SK-N-SH treated with all-trans-retinoic acid at 6 μM for 48 hours (cell line): ENCODE data around the gene PIK3AP1.

Source experiments
- ATAC-seq: fragments of 200-7000 bp; cut with Tn5 transposase; 3 replicates; pipeline ENCODE4 v1.9.1; 2020; ENCODE audit warnings: mild to moderate bottlenecking, moderate library complexity
- ARNTL ChIP-seq: fragments of 450-650 bp; formaldehyde crosslinking; IDR thresholded peaks from 2 replicates; pipeline ENCODE4 v1.5.0; 2020; ENCODE audit warnings: low read depth, mild to moderate bottlenecking, moderate library complexity, borderline replicate concordance
- BACH2 ChIP-seq: fragments of 250-450 bp; sonication (Bioruptor Pico); IDR thresholded peaks from 2 replicates; pipeline ENCODE4 v1.9.0; 2021; ENCODE audit warnings: mild to moderate bottlenecking, borderline replicate concordance
- CSDC2 ChIP-seq: fragments of 250-450 bp; sonication (Bioruptor Pico); IDR thresholded peaks from 2 replicates; pipeline ENCODE4 v1.5.0; 2020; ENCODE audit warnings: mild to moderate bottlenecking, moderate library complexity
- ESRRG ChIP-seq: fragments of 250-450 bp; sonication (Bioruptor Pico); IDR thresholded peaks from 2 replicates; pipeline ENCODE4 v1.6.1; 2021; ENCODE audit warnings: mild to moderate bottlenecking
- GLIS3 ChIP-seq: fragments of 250-450 bp; sonication (Bioruptor Pico); IDR thresholded peaks from 2 replicates; pipeline ENCODE4 v1.5.0; 2020; ENCODE audit warnings: mild to moderate bottlenecking, moderate library complexity
- ISL1 ChIP-seq: fragments of 250-450 bp; sonication (Bioruptor Pico); IDR thresholded peaks from 2 replicates; pipeline ENCODE4 v2.1.2; 2022; ENCODE audit warnings: mild to moderate bottlenecking, moderate library complexity
- OSR1 ChIP-seq: fragments of 250-450 bp; sonication (Bioruptor Pico); IDR thresholded peaks from 2 replicates; pipeline ENCODE4 v1.8.0; 2022; ENCODE audit warnings: moderate library complexity, mild to moderate bottlenecking, inconsistent platforms
- POU6F1 ChIP-seq: fragments of 250-450 bp; sonication (Bioruptor Pico); IDR thresholded peaks from 2 replicates; pipeline ENCODE4 v1.8.0; 2021; ENCODE audit warnings: low read depth, mild to moderate bottlenecking, moderate library complexity, borderline replicate concordance
- PPARA ChIP-seq: fragments of 250-450 bp; sonication (Bioruptor Pico); IDR thresholded peaks from 2 replicates; pipeline ENCODE4 v1.5.0; 2020; ENCODE audit warnings: mild to moderate bottlenecking, borderline replicate concordance
- RARB ChIP-seq: fragments of 250-450 bp; sonication (Bioruptor Pico); IDR thresholded peaks from 2 replicates; pipeline ENCODE4 v1.8.0; 2021; ENCODE audit warnings: mild to moderate bottlenecking, moderate library complexity
- SNAI2 ChIP-seq: fragments of 250-450 bp; sonication (Bioruptor Pico); IDR thresholded peaks from 2 replicates; pipeline ENCODE4 v1.5.0; 2020; ENCODE audit warnings: mild to moderate bottlenecking, moderate library complexity
- TCF4 ChIP-seq: fragments of 250-450 bp; sonication (Bioruptor Pico); IDR thresholded peaks from 2 replicates; pipeline ENCODE4 v1.8.0; 2021; ENCODE audit warnings: mild to moderate bottlenecking, moderate library complexity, borderline replicate concordance
- TSHZ2 ChIP-seq: fragments of 250-450 bp; sonication (Bioruptor Pico); IDR thresholded peaks from 2 replicates; pipeline ENCODE4 v1.5.0; 2020; ENCODE audit warnings: mild to moderate bottlenecking, moderate library complexity
- ZC3H10 ChIP-seq: fragments of 250-450 bp; sonication (Bioruptor Pico); IDR thresholded peaks from 2 replicates; pipeline ENCODE4 v1.5.1; 2021; ENCODE audit warnings: mild to moderate bottlenecking, moderate library complexity
- ZFP3 ChIP-seq: fragments of 250-450 bp; sonication (Bioruptor Pico); IDR thresholded peaks from 2 replicates; pipeline ENCODE4 v1.5.0; 2020; ENCODE audit warnings: mild to moderate bottlenecking, moderate library complexity
- ZFP30 ChIP-seq: fragments of 450-650 bp; formaldehyde crosslinking; IDR thresholded peaks from 2 replicates; pipeline ENCODE4 v1.5.0; 2022; ENCODE audit warnings: mild to moderate bottlenecking, moderate library complexity
- ZNF565 ChIP-seq: fragments of 450-650 bp; formaldehyde crosslinking; conservative IDR thresholded peaks from 2 replicates; pipeline ENCODE4 v1.5.0; 2020; ENCODE audit warnings: low read depth, mild to moderate bottlenecking, moderate library complexity
- ZNF70 ChIP-seq: fragments of 450-650 bp; formaldehyde crosslinking; IDR thresholded peaks from 2 replicates; pipeline ENCODE4 v1.5.0; 2020; ENCODE audit warnings: mild to moderate bottlenecking, moderate library complexity
- TF ChIP-seq, protein P1 (sequence below): fragments of 250-450 bp; sonication (Bioruptor Pico); IDR thresholded peaks from 2 replicates; pipeline ENCODE4 v1.8.0; 2020; ENCODE audit warnings: mild to moderate bottlenecking, moderate library complexity, borderline replicate concordance
- TF ChIP-seq, protein P2 (sequence below): fragments of 250-450 bp; sonication (Bioruptor Pico); IDR thresholded peaks from 2 replicates; pipeline ENCODE4 v1.5.1; 2020; ENCODE audit warnings: low read depth, mild to moderate bottlenecking, moderate library complexity

Gene PIK3AP1

DNA sequence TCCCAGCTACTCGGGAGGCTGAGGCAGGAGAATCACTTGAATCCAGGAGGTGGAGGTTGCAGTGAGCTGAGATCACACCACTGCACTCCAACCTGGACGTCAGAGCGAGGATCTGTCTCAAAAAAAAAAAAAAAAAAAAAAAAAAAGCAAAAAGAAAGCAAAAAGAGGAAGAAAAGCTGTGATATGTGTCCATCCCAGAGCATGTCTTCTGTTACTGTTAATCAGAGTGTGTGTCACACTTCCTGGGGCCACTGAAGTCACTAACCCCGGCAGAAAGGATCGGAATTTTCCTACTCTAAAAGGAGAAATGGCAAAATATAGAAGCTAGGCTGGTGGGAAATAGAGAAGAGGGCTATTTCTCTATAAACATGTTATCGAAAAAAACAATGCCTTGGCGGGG is 11.9 kb downstream of the PIK3AP1 start (continued):
- TF ChIP-seq, protein P1, sequence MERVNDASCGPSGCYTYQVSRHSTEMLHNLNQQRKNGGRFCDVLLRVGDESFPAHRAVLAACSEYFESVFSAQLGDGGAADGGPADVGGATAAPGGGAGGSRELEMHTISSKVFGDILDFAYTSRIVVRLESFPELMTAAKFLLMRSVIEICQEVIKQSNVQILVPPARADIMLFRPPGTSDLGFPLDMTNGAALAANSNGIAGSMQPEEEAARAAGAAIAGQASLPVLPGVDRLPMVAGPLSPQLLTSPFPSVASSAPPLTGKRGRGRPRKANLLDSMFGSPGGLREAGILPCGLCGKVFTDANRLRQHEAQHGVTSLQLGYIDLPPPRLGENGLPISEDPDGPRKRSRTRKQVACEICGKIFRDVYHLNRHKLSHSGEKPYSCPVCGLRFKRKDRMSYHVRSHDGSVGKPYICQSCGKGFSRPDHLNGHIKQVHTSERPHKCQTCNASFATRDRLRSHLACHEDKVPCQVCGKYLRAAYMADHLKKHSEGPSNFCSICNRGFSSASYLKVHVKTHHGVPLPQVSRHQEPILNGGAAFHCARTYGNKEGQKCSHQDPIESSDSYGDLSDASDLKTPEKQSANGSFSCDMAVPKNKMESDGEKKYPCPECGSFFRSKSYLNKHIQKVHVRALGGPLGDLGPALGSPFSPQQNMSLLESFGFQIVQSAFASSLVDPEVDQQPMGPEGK (CRISPR knock-in tag) = no peak
- TF ChIP-seq ZC3H10 (CRISPR knock-in tag) = no peak
- no peak for TF ChIP-seq BACH2 (CRISPR knock-in tag)

- TF ChIP-seq, protein P2, sequence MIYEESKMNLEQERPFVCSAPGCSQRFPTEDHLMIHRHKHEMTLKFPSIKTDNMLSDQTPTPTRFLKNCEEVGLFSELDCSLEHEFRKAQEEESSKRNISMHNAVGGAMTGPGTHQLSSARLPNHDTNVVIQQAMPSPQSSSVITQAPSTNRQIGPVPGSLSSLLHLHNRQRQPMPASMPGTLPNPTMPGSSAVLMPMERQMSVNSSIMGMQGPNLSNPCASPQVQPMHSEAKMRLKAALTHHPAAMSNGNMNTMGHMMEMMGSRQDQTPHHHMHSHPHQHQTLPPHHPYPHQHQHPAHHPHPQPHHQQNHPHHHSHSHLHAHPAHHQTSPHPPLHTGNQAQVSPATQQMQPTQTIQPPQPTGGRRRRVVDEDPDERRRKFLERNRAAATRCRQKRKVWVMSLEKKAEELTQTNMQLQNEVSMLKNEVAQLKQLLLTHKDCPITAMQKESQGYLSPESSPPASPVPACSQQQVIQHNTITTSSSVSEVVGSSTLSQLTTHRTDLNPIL (CRISPR knock-in tag) = no peak
- TF ChIP-seq ZNF565 (CRISPR knock-in tag) (no peak), ZFP30 (CRISPR knock-in tag) (no peak)
- ATAC-seq = no peak
These were observed 13.9 kb downstream of the PIK3AP1 start for GRCh38 chr10:96706331-96706853.

DNA sequence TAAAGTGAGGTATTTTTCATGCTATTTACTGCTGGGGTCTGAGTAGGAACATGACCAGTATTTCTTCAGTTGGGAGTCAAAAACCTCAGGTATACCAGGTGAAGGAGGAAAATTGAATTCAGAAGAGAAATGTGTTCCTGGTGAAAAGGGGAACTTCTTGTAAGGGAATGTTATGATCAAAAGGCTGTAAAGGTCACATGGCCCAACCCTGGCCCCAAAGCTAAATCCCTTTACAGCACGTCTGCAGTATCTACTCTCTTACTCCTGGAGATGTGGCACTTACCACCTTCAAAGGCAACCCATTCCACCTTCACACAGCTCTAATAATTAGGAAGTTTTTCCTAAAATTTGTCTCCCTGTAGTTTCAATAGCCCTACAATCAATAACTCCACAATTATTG is 15.2 kb downstream of the PIK3AP1 start:
- no peak for TF ChIP-seq ZFP3 (CRISPR knock-in tag)
- TF ChIP-seq BACH2 (CRISPR knock-in tag) = no peak
- TF ChIP-seq POU6F1 (CRISPR knock-in tag) = no peak
- no peak for TF ChIP-seq TSHZ2 (CRISPR knock-in tag)
- TF ChIP-seq ZNF70 (CRISPR knock-in tag) = no peak
- TF ChIP-seq GLIS3 = no peak
- TF ChIP-seq ZC3H10 (CRISPR knock-in tag) = no peak
- no peak for TF ChIP-seq CSDC2 (CRISPR knock-in tag)
- no peak for ATAC-seq

DNA sequence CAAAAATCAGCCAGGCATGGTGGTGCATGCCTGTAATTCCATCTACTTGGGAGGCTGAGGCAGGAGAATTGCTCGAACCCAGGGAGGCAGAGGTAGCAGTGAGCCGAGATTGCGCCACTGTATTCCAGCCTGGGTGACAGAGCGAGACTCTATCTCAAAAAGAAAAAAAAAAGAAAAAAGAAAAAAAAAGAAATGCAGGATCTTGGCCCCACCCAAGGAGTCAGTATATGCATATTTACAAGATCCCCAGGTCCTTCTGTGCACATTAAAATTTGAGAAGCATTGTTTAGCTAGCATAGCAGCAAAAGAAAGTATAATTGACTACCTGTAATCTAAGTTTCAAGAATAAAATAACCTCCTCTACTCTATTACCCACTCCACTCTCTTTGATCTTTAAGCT is 15.8 kb downstream of the PIK3AP1 start:
- ATAC-seq = no peak
- TF ChIP-seq SNAI2 (CRISPR knock-in tag) (no peak), ISL1 (CRISPR knock-in tag) (no peak), ZFP3 (CRISPR knock-in tag) (no peak), ARNTL (CRISPR knock-in tag) (no peak), ESRRG (CRISPR knock-in tag) (no peak), TSHZ2 (CRISPR knock-in tag) (no peak), OSR1 (CRISPR knock-in tag) (no peak), PPARA (CRISPR knock-in tag) (no peak), RARB (no peak), GLIS3 (no peak), ZNF565 (CRISPR knock-in tag) (no peak), ZFP30 (CRISPR knock-in tag) (no peak), TCF4 (no peak), BACH2 (CRISPR knock-in tag) (no peak)
- TF ChIP-seq, protein P2 (CRISPR knock-in tag) = no peak
- TF ChIP-seq, protein P1 (CRISPR knock-in tag) = no peak
